Astrocyte of the cerebellum (primary cell): ENCODE data around the gene PLA2G4F.
"Not testable (repeated sequence)": the region's sequence is repeated elsewhere in the genome, so short reads cannot be mapped to it uniquely, and the experiment has no call there.

Source experiments
- DNase-seq: peaks from one replicate; pipeline ENCODE4 v3.0.0-alpha.2; 2011; ENCODE audit warnings: low read depth
- H3K4me3 ChIP-seq: 2 replicates; pipeline ENCODE4 v1.5.1; 2011; ENCODE audit warnings: mild to moderate bottlenecking, low read depth, low read length, moderate library complexity
- CTCF ChIP-seq: IDR thresholded peaks from 2 replicates; pipeline ENCODE4 v1.5.1; 2012; ENCODE audit warnings: low read length, low read depth, moderate library complexity, mild to moderate bottlenecking; ENCODE audit errors: missing control alignments
- in situ Hi-C: cut with HindIII; loops from 2 replicates; pipeline ENCODE4 v1.10.0; 2017; ENCODE audit warnings: low sequenced_read_pairs

PLA2G4F gene

GRCh38 chr15:42100021-42100800 lies 56.2 kb downstream of the PLA2G4F start:
- in situ Hi-C loops = no loop called here
- no peak for DNase-seq
- H3K4me3 ChIP-seq = no peak overlapping the region
- TF ChIP-seq CTCF = no peak

- no peak for DNase-seq
These were observed 59.4 kb downstream of the PLA2G4F start for GRCh38 chr15:42097018-42097417.

GRCh38 chr15:42094512-42094963 lies 61.9 kb downstream of the PLA2G4F start, which contains the start of gene PLA2G4D:
TSS of gene PLA2G4D (minus strand) at chr15:42094562. CDS start at chr15:42094459, 103 bp downstream.
- in situ Hi-C loops = no loop called here
- DNase-seq = no peak
- no peak for TF ChIP-seq CTCF
- H3K4me3 ChIP-seq = no peak within 1 kb of the TSS

More at GRCh38 chr15:42097018-42097417, 59.4 kb downstream of the PLA2G4F start:
- H3K4me3 ChIP-seq = no peak overlapping the region
- in situ Hi-C loops = no loop called here
- TF ChIP-seq CTCF = no peak

- no peak overlapping the region for H3K4me3 ChIP-seq
- no peak for DNase-seq
- in situ Hi-C loops = no loop called here
- TF ChIP-seq CTCF = no peak
These were observed 62.5 kb downstream of the PLA2G4F start for GRCh38 chr15:42093966-42094365.

- no peak for DNase-seq
- in situ Hi-C loops = no loop called here
- no peak for TF ChIP-seq CTCF
- no peak overlapping the region for H3K4me3 ChIP-seq
These were observed 63.8 kb downstream of the PLA2G4F start for GRCh38 chr15:42092398-42093318.

GRCh38 chr15:42091753-42092397 lies 64.6 kb downstream of the PLA2G4F start:
- in situ Hi-C loops, DNase-seq, H3K4me3 ChIP-seq: not testable (repeated sequence)
